Stimulated activated CD4-positive, alpha-beta T cell treated with anti-CD3 and anti-CD28 coated beads, Interleukin-4, amount 100 ng/mL, for 24 hours (primary cell): ENCODE measurements around the gene ANK3.
"Not testable (repeated sequence)": the region's sequence is repeated elsewhere in the genome, so short reads cannot be mapped to it uniquely, and the experiment has no call there.

Source experiments
- DNase-seq: peaks from one replicate; pipeline ENCODE4 v3.0.0-alpha.2; 2020

ANK3 gene

GRCh38 chr10:60299961-60300883 lies 89.5 kb downstream of the ANK3 start:
- no peak for DNase-seq

- DNase-seq: no peak
Observed at GRCh38 chr10:60299390-60299778, 90.3 kb downstream of the ANK3 start.

GRCh38 chr10:60298408-60299389 lies 91.0 kb downstream of the ANK3 start:
- DNase-seq: no peak

GRCh38 chr10:60296073-60296472 lies 93.6 kb downstream of the ANK3 start:
- DNase-seq: no peak

GRCh38 chr10:60295028-60295937 lies 94.4 kb downstream of the ANK3 start:
- no peak for DNase-seq

- DNase-seq: no peak
Observed at GRCh38 chr10:60293581-60294175, 96.0 kb downstream of the ANK3 start.

- DNase-seq: no peak
Observed at GRCh38 chr10:60292998-60293397, 96.7 kb downstream of the ANK3 start.

GRCh38 chr10:60292536-60292935 lies 97.1 kb downstream of the ANK3 start:
- DNase-seq: not testable (repeated sequence)

- DNase-seq: no peak
Observed at GRCh38 chr10:60291344-60291930, 98.2 kb downstream of the ANK3 start.

- no peak for DNase-seq
Observed at GRCh38 chr10:60290558-60290957, 99.1 kb downstream of the ANK3 start.

- no peak for DNase-seq
Observed at GRCh38 chr10:60289800-60290199, 99.9 kb downstream of the ANK3 start.

- DNase-seq: no peak
Observed at GRCh38 chr10:60288256-60288655, 101.4 kb downstream of the ANK3 start.

- no peak for DNase-seq
Observed at GRCh38 chr10:60286559-60286958, 103.1 kb downstream of the ANK3 start.

GRCh38 chr10:60283397-60283796 lies 106.3 kb downstream of the ANK3 start:
- DNase-seq: no peak

- DNase-seq: no peak
Observed at GRCh38 chr10:60282771-60283353, 106.8 kb downstream of the ANK3 start.

- no peak for DNase-seq
Observed at GRCh38 chr10:60281792-60282353, 107.8 kb downstream of the ANK3 start.

GRCh38 chr10:60281331-60281730 lies 108.3 kb downstream of the ANK3 start:
- DNase-seq: no peak

GRCh38 chr10:60280475-60280874 lies 109.2 kb downstream of the ANK3 start:
- no peak for DNase-seq

- DNase-seq: no peak
Observed at GRCh38 chr10:60277656-60278055, 112.0 kb downstream of the ANK3 start.

- DNase-seq: no peak
Observed at GRCh38 chr10:60276232-60276631, 113.4 kb downstream of the ANK3 start.
